ENCODE results near the gene MEIOSIN. TPM values are rescaled to one million over a fixed set of nuclear protein-coding genes. Genes with fewer than 3 reads are reported as not detected.

The MEIOSIN gene
- total and polyA plus RNA-seq, 2 of the 4 experiments (the other 2 are of a cell fraction) = not detected

DNA sequence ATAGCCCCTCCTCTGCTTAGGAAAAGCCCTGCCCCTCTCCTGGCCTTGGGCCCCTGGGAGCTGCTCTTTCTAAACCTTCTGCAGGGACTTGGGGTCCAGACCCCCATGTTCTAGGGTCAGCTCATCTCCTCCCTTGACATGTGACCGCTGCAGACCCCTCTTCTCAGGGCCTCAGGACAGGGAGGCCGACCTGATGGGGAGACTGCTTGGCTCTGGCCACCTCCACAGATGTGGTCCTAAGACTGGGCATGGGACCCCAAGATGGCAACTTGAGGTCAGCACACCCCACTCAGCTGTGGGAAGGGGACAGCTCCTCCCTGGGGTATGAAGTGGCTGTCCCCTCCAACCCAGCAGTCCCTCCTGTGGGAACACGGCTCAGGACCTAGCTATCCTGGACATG lies 39.7 kb downstream of the MEIOSIN start:
- peaks cover 4 to 10% of the 10 kb centered on the region in 2 experiments; a peak in 2 of 4 replicates for H3K79me1 ChIP-seq (ENCODE audit: low read depth in 1 of 2, low read length in 2 of 2)
- H4K8ac ChIP-seq (ENCODE audit: low read depth in 2 of 2, low read length in 2 of 2) = no peak overlapping the region
- no peak overlapping the region for H4K5ac ChIP-seq (ENCODE audit: low read depth, low read length)
- ATAC-seq (ENCODE audit: low read depth) (no peak), DNase-seq (no peak)
- H3K27me3 ChIP-seq (ENCODE audit: control insufficient read depth, insufficient read depth, low read length) = no peaks in the 10 kb centered on the region
- no peak overlapping the region for H2AK5ac ChIP-seq (ENCODE audit: low read depth, low read length)
- no peak overlapping the region for H3K14ac ChIP-seq (replicated peaks; ENCODE audit: low read depth, low read length)
- no peak for TF ChIP-seq SMC3 (IDR thresholded peaks at IDR 0.05; ENCODE audit: low read depth, low read length)
- no peak for TF ChIP-seq MAZ (IDR thresholded peaks at IDR 0.05; ENCODE audit: borderline replicate concordance, low read depth, low read length)
- TF ChIP-seq MXI1 (IDR thresholded peaks at IDR 0.05; ENCODE audit: borderline replicate concordance, low read depth, low read length) = no peak
- no peak for TF ChIP-seq FOS (IDR thresholded peaks at IDR 0.05; ENCODE audit: low read depth, low read length)
- TF ChIP-seq, protein P1, sequence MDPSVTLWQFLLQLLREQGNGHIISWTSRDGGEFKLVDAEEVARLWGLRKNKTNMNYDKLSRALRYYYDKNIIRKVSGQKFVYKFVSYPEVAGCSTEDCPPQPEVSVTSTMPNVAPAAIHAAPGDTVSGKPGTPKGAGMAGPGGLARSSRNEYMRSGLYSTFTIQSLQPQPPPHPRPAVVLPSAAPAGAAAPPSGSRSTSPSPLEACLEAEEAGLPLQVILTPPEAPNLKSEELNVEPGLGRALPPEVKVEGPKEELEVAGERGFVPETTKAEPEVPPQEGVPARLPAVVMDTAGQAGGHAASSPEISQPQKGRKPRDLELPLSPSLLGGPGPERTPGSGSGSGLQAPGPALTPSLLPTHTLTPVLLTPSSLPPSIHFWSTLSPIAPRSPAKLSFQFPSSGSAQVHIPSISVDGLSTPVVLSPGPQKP (IDR thresholded peaks at IDR 0.05; ENCODE audit: borderline replicate concordance, low read depth, low read length) = no peak
- TF ChIP-seq CEBPB (IDR thresholded peaks at IDR 0.05; ENCODE audit: low read depth, low read length) = no peak
- no peak for TF ChIP-seq RCOR1 (IDR thresholded peaks at IDR 0.05; ENCODE audit: insufficient replicate concordance, low read length)
- TF ChIP-seq NFE2L2 (IDR thresholded peaks at IDR 0.05; ENCODE audit: low read depth, low read length) = no peak
- TF ChIP-seq CTCF (conservative IDR thresholded peaks at IDR 0.05; ENCODE audit: low read depth, low read length) = no peak
- no peak for TF ChIP-seq MAFK (IDR thresholded peaks at IDR 0.05; ENCODE audit: low read depth, low read length)
- no peak for TF ChIP-seq BHLHE40 (IDR thresholded peaks at IDR 0.05; ENCODE audit: low read depth, low read length)
- no peak overlapping the region for H2BK120ac ChIP-seq (ENCODE audit: low read depth, low read length)
- H3K56ac ChIP-seq (ENCODE audit: extremely low read depth, insufficient read depth, low read length) = no peak overlapping the region
- in situ Hi-C loops (cut with MboI; ENCODE audit: low sequenced_read_pairs) (no loop called here), intact Hi-C loops (cut with micrococcal nuclease) (no loop called here), dilution Hi-C loops (cut with HindIII; ENCODE audit: low sequenced_read_pairs, unreplicated experiment) (no loop called here)
- POLR2A ChIA-PET (ENCODE audit: unreplicated experiment) = no interaction called here
- H3K9me3 ChIP-seq (ENCODE audit: control insufficient read depth, insufficient read depth, low read length) = no peaks in the 10 kb centered on the region
- peak overlapping the region; percentile 42 for H2AK9ac ChIP-seq (replicated peaks; ENCODE audit: low read depth, low read length, poor library complexity)
- H4K20me1 ChIP-seq (ENCODE audit: insufficient read depth, low read length) = peaks cover 16% of the 10 kb centered on the region
- H3K27ac ChIP-seq (ENCODE audit: insufficient read depth, low read length) = no peak overlapping the region
- H3K4me1 ChIP-seq (ENCODE audit: control insufficient read depth, insufficient read depth, low read length) = no peaks in the 10 kb centered on the region
- no peak overlapping the region for H3K23ac ChIP-seq (ENCODE audit: low read depth, low read length)
- no peak overlapping the region for H4K91ac ChIP-seq (ENCODE audit: insufficient read depth, low read depth, low read length)
- no peak overlapping the region for H3K9ac ChIP-seq (ENCODE audit: low read depth, low read length)
- H3K18ac ChIP-seq (ENCODE audit: low read depth, low read length) = no peak overlapping the region
- H2BK15ac ChIP-seq (ENCODE audit: low read depth, low read length) = no peak overlapping the region
- H2BK5ac ChIP-seq (ENCODE audit: low read depth, low read length, poor library complexity, severe bottlenecking) = no peak overlapping the region
- no TSS peak for BruUV-seq (replicated peaks)
- no peak overlapping the region for H3K4ac ChIP-seq (ENCODE audit: low read depth, low read length)
- CTCF ChIA-PET = interaction anchor here (0.6 kb wide), 1 partner anchor 30 kb away, joined by 6 read pairs; no protein-coding TSS in a partner anchor
- H3K9me1 ChIP-seq (ENCODE audit: insufficient read depth, low read length) = no peaks in the 10 kb centered on the region; the same call in 1 of the 2 replicates
- H2AFZ ChIP-seq (replicated peaks; ENCODE audit: low read length, poor library complexity) = peak overlapping the region; percentile 15
- 100% methylated on average over 2 of the region's 3 CpGs; no CpG with 5 or more reads in 1 of the 2 experiments for WGBS, 2 experiments (ENCODE audit: extremely low coverage in 2 of 2, insufficient read length in 1 of 2)
- no peak overlapping the region for H2BK20ac ChIP-seq (ENCODE audit: low read depth, low read length)
- peaks cover 26% of the 10 kb centered on the region; the same call in 1 of the 2 replicates for H3K36me3 ChIP-seq (ENCODE audit: control insufficient read depth, insufficient read depth, low read length)
- no peak overlapping the region for H3K4me2 ChIP-seq (ENCODE audit: low read depth, low read length)
- no peak overlapping the region for H3K4me3 ChIP-seq (ENCODE audit: insufficient read depth, low read depth, low read length)
